ENCODE measurements around the gene TSHR.
"Not testable (repeated sequence)": the region's sequence is repeated elsewhere in the genome, so short reads cannot be mapped to it uniquely, and the experiment has no call there.

TSHR gene

GRCh38 chr14:81051547-81051946 lies 96.1 kb downstream of the TSHR start:
- DNase-seq (ENCODE audit: low spot score), result no peak

GRCh38 chr14:81054057-81054456 lies 98.6 kb downstream of the TSHR start:
- DNase-seq (ENCODE audit: low spot score), result not testable (repeated sequence)

More at GRCh38 chr14:81051547-81051946, 96.1 kb downstream of the TSHR start:
- no peak for TF ChIP-seq CTCF (IDR thresholded peaks at IDR 0.05; ENCODE audit: extremely low read depth, missing control alignments)

GRCh38 chr14:81055971-81056370 lies 100.5 kb downstream of the TSHR start:
- DNase-seq (ENCODE audit: low spot score), result no peak
- TF ChIP-seq CTCF (IDR thresholded peaks at IDR 0.05; ENCODE audit: extremely low read depth, missing control alignments), result no peak

GRCh38 chr14:81062380-81062779 lies 107.0 kb downstream of the TSHR start:
- DNase-seq (ENCODE audit: low spot score), result no peak
- no peak for TF ChIP-seq CTCF (IDR thresholded peaks at IDR 0.05; ENCODE audit: extremely low read depth, missing control alignments)

GRCh38 chr14:81062816-81063215 lies 107.4 kb downstream of the TSHR start:
- DNase-seq (ENCODE audit: low spot score), result no peak

GRCh38 chr14:81066672-81067071 lies 111.3 kb downstream of the TSHR start:
- DNase-seq (ENCODE audit: low spot score), result no peak
- TF ChIP-seq CTCF (IDR thresholded peaks at IDR 0.05; ENCODE audit: extremely low read depth, missing control alignments), result no peak

More at GRCh38 chr14:81062816-81063215, 107.4 kb downstream of the TSHR start:
- no peak for TF ChIP-seq CTCF (IDR thresholded peaks at IDR 0.05; ENCODE audit: extremely low read depth, missing control alignments)

GRCh38 chr14:81067156-81067555 lies 111.7 kb downstream of the TSHR start:
- TF ChIP-seq CTCF (IDR thresholded peaks at IDR 0.05; ENCODE audit: extremely low read depth, missing control alignments), result no peak
- no peak for DNase-seq (ENCODE audit: low spot score)

- TF ChIP-seq CTCF (IDR thresholded peaks at IDR 0.05; ENCODE audit: extremely low read depth, missing control alignments), result no peak
- DNase-seq (ENCODE audit: low spot score), result no peak
Observed at GRCh38 chr14:81068176-81068782, 112.9 kb downstream of the TSHR start.
